ENCODE measurements around the gene RAI2.
A peak's percentile ranks its signal among the peaks of the same experiment; 100 is the strongest.
"Not testable (repeated sequence)": the region's sequence is repeated elsewhere in the genome, so short reads cannot be mapped to it uniquely, and the experiment has no call there.

Gene RAI2

DNA sequence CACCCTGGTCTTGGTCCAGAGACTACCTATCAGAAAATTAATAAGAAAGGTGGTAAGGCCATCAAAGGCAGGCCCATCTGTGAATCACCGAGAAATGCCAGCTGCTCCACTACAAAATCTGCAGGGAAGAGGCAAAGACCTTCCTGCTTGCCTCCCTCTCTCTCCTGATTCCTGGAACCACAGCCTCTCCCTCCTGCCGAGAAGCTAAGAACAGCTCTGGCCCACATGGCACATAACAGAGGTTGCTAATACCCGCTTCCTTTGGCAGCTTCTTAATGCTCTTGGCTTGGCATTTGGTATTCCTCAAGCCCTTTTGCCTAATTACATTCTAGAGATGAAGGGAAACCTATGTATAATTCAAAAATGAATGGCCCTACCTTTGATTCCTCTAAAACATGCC is 32.9 kb downstream of the RAI2 start:
- DNase-seq (ENCODE audit: low read depth) = no peak

GRCh38 chrX:17826609-17827496 is 34.2 kb downstream of the RAI2 start:
- peak; percentile 0 for DNase-seq (ENCODE audit: low read depth)

GRCh38 chrX:17824980-17825379 is 36.1 kb downstream of the RAI2 start:
- DNase-seq (ENCODE audit: low read depth) = no peak

DNA sequence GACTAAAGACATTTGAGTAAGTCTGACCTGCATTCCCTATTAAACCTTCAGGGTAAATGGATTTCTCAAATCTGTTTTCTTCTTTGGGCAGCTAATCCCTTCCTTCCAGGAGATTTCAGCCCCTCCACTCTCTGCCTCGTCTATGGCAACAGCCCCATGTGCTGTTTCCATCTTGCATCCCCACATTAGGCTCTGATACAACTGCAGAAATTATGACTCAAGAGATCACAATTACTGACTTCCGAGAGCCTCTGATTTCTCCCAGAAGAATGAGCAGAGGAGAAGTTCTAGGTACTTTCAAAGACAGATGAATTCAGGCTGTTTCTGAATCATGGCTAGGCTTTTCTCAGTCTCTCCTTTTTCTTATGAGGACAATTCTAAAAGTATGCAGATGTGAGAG is 38.7 kb downstream of the RAI2 start:
- DNase-seq (ENCODE audit: low read depth) = peak; percentile 4

- no peak for DNase-seq (ENCODE audit: low read depth)
These were observed 41.0 kb downstream of the RAI2 start for GRCh38 chrX:17820100-17820499.

- no peak for DNase-seq (ENCODE audit: low read depth)
These were observed 42.4 kb downstream of the RAI2 start for GRCh38 chrX:17818726-17819125.

DNA sequence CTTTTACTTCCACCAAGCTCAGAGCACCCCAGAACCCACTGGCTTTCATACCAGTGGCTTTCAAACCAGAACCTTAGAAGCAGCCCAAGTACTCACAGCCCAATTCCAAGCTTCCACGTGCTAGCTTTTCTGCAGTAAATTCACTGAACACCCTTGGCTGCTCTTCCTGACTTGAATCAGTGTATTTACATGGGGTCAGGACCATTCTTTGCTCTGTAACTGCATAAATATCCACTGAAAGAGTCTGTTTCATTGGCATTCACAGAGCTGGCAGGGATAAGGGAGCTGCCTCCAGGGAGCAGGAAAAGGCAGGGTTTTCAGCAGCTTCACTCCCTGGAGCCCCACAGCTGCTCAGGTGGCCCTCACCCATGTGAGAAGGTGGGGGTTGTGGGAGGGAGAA is 43.8 kb downstream of the RAI2 start:
- DNase-seq (ENCODE audit: low read depth) = no peak

GRCh38 chrX:17814557-17814956 is 46.5 kb downstream of the RAI2 start:
- peak; percentile 44 for DNase-seq (ENCODE audit: low read depth)

DNA sequence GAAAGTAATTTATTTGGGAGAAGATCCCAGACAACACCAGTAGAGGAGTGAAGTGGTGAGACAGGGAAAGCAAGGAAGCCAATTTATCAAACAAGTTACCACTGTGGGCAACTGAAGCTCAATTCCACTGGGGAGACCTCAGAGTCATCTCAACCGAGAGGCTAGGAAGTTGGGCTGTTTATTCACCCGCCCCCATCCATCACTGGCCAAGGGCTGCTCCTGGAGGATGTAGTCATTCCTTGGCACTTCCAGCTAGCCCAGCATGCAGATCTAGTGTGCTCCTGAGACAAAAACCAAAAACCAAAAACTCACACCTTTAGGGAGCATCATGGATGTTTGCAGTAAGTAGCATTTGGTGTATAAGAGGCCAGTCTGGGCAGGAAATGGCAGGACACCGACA is 47.0 kb downstream of the RAI2 start:
- DNase-seq (ENCODE audit: low read depth) = no peak

GRCh38 chrX:17813277-17813676 is 47.8 kb downstream of the RAI2 start:
- DNase-seq (ENCODE audit: low read depth) = no peak

DNA sequence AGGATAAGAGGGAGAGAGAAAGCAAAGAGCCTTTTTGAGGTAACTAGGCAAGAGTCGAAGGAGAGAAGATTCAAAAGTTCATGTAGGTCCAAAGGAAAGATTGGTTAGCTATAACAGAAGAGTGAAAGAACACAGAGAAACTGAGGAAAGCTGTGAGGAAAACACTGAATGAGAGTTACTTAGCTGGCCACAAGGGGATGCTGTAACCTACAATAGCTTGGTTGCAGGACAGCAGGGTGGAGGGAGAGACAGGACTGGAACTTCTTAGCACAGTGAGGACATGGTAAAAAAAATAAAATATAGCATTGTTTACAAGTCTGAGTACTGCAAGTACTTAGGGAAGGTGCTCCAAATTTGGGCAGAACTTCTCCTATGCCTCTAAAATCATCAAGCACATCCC is 48.3 kb downstream of the RAI2 start:
- DNase-seq (ENCODE audit: low read depth) = peak; percentile 1

DNA sequence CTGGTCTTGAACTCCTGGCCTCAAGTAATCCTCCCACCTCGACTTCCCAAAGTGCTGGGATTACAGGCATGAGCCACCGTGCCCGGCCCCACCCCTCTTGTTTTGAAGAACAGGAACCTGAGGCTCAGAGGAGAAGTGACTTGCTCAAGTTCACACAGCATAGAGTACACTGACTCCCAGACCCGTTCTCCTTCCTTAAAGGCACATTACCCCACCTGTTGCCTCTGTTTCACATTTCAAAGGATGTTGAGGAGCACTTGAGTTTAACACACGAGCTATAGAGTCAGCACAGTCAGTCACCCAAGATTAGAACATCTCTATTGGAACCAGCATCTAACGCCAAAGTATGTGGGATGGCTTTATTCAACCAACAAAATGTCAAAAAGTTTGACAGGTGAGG is 51.1 kb downstream of the RAI2 start:
- no peak for DNase-seq (ENCODE audit: low read depth)

DNA sequence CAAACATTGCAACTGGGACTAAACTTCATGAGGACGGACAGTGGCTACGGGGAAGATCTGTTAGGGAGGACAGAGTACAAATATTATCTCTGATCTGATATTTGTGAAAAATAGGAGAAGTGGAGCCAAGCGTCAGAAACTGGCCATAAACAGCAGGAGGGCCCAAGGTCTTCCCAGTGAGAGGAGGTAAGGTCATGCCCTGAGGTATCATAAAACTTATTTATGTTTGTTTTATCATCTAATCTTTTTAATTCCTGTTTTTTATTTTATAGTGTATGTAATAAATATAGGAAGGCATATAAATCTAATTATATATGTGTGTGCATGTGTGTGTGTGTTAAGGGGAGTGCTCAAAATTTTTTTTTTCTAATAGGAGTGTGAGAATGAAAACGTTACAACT is 51.8 kb downstream of the RAI2 start:
- no peak for DNase-seq (ENCODE audit: low read depth)

DNA sequence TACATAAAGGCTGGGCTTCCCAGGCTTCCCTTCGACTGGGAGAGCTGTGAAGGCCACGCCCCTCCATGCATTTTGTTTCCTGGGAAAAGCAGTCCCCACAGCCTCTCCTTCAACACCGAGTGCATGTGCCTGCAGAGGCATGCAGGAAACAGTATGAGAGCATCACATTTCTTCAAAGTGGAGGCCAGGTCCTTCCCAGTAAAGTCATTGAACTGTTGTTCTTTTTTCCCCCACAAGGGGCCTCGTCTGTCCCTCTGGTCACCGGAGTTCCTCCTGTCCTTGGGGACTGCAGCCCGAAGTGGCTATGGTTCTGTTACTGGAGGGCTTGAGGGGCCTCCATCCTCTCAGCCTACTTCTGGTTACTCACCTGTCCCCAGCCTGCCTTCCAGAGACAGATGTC is 56.0 kb downstream of the RAI2 start:
- DNase-seq (ENCODE audit: low read depth) = no peak

DNA sequence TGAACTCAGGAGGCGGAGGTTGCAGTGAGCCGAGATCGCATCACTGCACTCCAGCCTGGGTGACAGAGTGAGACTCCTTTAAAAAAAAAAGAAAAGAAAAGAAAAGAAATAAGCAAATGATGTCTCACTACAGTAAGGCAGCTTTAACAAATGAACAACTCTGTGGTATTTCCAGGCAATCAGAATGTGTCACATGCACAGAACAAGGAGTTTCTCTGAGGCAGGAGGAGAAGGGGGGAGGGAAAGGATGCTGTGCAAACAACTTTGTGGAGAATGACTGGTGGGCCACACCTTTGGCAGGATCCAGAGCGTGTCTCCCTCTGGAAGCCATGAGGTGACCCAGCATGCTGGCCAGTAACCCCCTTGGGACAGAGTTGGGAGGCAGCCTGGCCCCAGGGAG is 57.6 kb downstream of the RAI2 start:
- DNase-seq (ENCODE audit: low read depth) = no peak

GRCh38 chrX:17802756-17803155 is 58.3 kb downstream of the RAI2 start:
- DNase-seq (ENCODE audit: low read depth) = no peak

GRCh38 chrX:17801431-17801830 is 59.7 kb downstream of the RAI2 start:
- DNase-seq (ENCODE audit: low read depth) = no peak

DNA sequence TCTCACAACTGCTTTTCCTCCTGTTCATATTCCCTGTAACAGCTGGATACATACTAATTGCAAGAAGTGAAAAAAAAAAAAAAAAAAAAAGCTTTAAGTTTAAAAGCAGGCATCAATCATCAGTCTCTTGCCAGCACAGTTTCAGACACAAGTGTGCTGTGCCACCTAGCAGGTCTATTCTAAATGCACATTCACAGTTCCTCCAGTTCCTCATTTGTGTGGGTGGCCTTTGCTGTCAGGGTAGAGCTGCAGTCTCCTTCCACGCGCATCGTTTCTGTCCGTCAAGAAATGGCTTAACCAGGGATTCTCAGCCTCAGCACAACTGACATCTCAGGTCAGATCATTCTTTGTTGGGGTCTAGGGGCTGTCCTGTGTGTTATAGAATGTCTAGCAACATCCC is 62.2 kb downstream of the RAI2 start:
- DNase-seq (ENCODE audit: low read depth) = no peak

DNA sequence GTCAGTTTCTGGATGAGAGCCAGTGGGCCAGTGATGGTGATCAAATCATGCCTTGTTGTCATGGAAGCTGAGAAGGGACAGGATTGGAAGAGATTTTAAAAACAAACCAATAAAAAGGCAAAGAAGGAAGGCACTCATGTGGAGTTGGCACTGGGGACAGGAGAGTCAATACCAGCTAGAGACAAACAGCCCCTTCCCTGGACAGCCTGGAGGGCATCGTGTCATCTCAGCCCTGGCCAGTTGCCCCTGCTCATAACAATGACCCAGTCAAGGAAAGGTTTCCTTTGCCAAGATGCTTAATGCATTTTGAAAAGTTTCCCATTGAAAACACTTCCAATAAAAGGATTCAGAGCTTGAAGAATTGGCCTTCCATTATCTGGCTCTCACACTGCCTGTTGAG is 68.3 kb downstream of the RAI2 start:
- DNase-seq (ENCODE audit: low read depth) = no peak

DNA sequence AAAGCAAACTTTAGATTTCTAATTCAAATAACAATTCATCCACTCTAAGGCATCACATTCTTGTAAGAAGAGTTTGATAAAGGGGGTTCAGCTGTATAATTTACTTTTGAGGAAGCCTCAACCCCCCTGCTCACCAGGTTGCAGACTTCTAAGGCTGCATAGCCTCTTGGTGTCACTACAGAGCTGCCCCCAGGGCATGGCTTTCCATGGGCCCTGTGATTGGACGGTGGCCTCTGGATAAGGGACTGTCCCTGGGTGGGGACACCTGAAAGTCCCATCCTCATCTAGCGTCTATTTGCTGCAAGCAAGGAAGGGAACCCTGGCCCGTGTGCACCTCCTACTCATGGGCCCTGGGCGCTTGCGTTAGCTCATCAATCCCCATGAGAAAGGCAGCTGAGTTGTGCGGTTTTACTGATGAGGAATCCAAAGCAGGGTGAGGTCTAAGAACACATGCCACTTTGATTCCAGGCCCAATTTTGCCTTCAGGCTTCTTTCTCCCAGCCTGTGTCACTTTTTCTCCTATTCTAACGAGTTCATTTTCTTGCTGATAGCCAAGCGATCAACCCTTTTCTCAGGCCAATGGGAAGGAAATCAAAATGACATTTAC is 72.0 kb downstream of the RAI2 start:
- DNase-seq (ENCODE audit: low read depth) = peak; percentile 2

- DNase-seq (ENCODE audit: low read depth) = peak; percentile 38
These were observed 72.7 kb downstream of the RAI2 start for GRCh38 chrX:17788439-17788838.

- DNase-seq (ENCODE audit: low read depth) = no peak
These were observed 73.5 kb downstream of the RAI2 start for GRCh38 chrX:17787557-17787956.

DNA sequence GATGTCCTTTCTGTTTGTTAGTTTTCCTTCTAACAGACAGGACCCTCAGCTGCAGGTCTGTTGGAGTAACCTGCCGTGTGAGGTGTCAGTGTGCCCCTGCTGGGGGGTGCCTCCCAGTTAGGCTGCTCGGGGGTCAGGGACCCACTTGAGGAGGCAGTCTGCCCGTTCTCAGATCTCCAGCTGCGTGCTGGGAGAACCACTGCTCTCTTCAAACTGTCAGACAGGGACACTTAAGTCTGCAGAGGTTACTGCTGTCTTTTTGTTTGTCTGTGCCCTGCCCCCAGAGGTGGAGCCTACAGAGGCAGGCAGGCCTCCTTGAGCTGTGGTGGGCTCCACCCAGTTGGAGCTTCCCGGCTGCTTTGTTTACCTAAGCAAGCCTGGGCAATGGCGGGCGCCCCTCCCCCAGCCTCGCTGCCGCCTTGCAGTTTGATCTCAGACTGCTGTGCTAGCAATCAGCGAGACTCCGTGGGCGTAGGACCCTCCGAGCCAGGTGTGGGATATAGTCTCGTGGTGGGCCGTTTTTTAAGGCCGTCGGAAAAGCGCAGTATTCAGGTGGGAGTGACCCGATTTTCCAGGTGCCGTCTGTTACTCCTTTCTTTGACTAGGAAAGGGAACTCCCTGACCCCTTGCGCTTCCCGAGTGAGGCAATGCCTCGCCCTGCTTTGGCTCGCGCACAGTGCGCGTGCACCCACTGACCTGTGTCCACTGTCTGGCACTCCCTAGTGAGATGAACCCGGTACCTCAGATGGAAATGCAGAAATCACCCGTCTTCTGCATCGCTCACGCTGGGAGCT is 74.3 kb downstream of the RAI2 start:
- not testable (repeated sequence) for DNase-seq (ENCODE audit: low read depth)
